H1 (cell line): ENCODE results near the gene ZNF282. TPM values are rescaled to one million over a fixed set of nuclear protein-coding genes. Genes with fewer than 3 reads are reported as not detected.

Experiments used
- CTCF ChIA-PET: fragments of 300-600 bp; sonication (Branson Sonifier 250); formaldehyde crosslinking; loops from one replicate; lab custom pipeline; 2021; ENCODE audit not compliant: partially characterized antibody; lab: Charles Lee
- POLR2A ChIA-PET: fragments of 300-600 bp; sonication (Branson Sonifier 250); formaldehyde crosslinking; loops from one replicate; lab custom pipeline; 2021; ENCODE audit warnings: inconsistent platforms; ENCODE audit not compliant: partially characterized antibody; lab: Charles Lee
- DNase-seq, 2 experiments: peaks; one replicate each; pipeline versions ENCODE4 v3.0.0 to v3.0.0-alpha.2; 2010 to 2022; ENCODE audit warnings: low spot score in 2 of 2, low read depth in 1 of 2, mixed read lengths in 1 of 2
- FAIRE-seq: peaks from 2 replicates; lab custom pipeline; 2011; peaks lifted over from hg19 to GRCh38; lab: Jason Lieb, UNC
- H2AFZ ChIP-seq: 2 replicates; pipeline ENCODE4 v1.8.1; 2012; ENCODE audit warnings: low read length, inconsistent platforms
- H2AK5ac ChIP-seq: 2 replicates; pipeline ENCODE4 v1.6.1; 2013; ENCODE audit warnings: low read depth, low read length
- H2BK120ac ChIP-seq: replicated peaks from 2 replicates; pipeline ENCODE3; 2013; ENCODE audit warnings: low read depth, low read length, inconsistent platforms
- H2BK12ac ChIP-seq: 2 replicates; pipeline ENCODE4 v1.6.1; 2013; ENCODE audit warnings: low read depth, low read length
- H2BK15ac ChIP-seq: 2 replicates; pipeline ENCODE4 v1.6.1; 2013; ENCODE audit warnings: low read length
- H2BK20ac ChIP-seq: 2 replicates; pipeline ENCODE4 v1.6.1; 2013; ENCODE audit warnings: low read length
- H2BK5ac ChIP-seq: 2 replicates; pipeline ENCODE4 v1.6.1; 2013; ENCODE audit warnings: low read depth, low read length
- H3K14ac ChIP-seq: 2 replicates; pipeline ENCODE4 v1.6.1; 2013; ENCODE audit warnings: inconsistent platforms; ENCODE audit not compliant: insufficient read length
- H3K18ac ChIP-seq: 2 replicates; pipeline ENCODE4 v1.6.1; 2013; ENCODE audit warnings: low read length; ENCODE audit errors: extremely low read depth
- H3K23ac ChIP-seq: 2 replicates; pipeline ENCODE4 v1.6.1; 2013; ENCODE audit warnings: inconsistent platforms; ENCODE audit not compliant: insufficient read length
- H3K23me2 ChIP-seq: 2 replicates; pipeline ENCODE4 v1.6.1; 2013; ENCODE audit warnings: low read depth, low read length
- H3K27ac ChIP-seq: 2 replicates; pipeline ENCODE4 v1.6.1; 2011; ENCODE audit warnings: low read depth, low read length, inconsistent platforms
- H3K27me3 ChIP-seq, 4 experiments: replicated peaks in 1 of 4; 1 replicate in 1 of 4; 2 replicates in 3 of 4; pipeline versions ENCODE4 v1.6.1 to v1.8.1; 2011 to 2013; ENCODE audit warnings: low read length in 3 of 4, mild to moderate bottlenecking in 3 of 4, inconsistent platforms in 2 of 4, mixed read lengths in 2 of 4, moderate library complexity in 1 of 4; ENCODE audit not compliant: control insufficient read depth in 3 of 4, insufficient read depth in 3 of 4; ENCODE audit errors: extremely low read depth in 1 of 4
- H3K36me3 ChIP-seq, 4 experiments: 2 replicates each; pipeline versions ENCODE4 v1.6.1 to v1.8.1; 2011 to 2013; ENCODE audit warnings: mild to moderate bottlenecking in 4 of 4, low read length in 3 of 4, moderate library complexity in 2 of 4, control low read depth in 1 of 4, inconsistent platforms in 1 of 4; ENCODE audit not compliant: insufficient read depth in 4 of 4, control insufficient read depth in 2 of 4
- H3K4ac ChIP-seq: replicated peaks from 2 replicates; pipeline ENCODE3; 2013; ENCODE audit warnings: low read length, low read depth, mixed read lengths, inconsistent platforms; ENCODE audit not compliant: insufficient read length
- H3K4me1 ChIP-seq, 4 experiments: replicated peaks in 1 of 4; 1 replicate in 1 of 4; 2 replicates in 3 of 4; pipeline versions ENCODE4 v1.6.1 to v1.8.1; 2011 to 2013; ENCODE audit warnings: low read length in 3 of 4, inconsistent platforms in 2 of 4, mixed read lengths in 1 of 4; ENCODE audit not compliant: insufficient read depth in 4 of 4, control insufficient read depth in 3 of 4
- H3K4me2 ChIP-seq, 2 experiments: 2 replicates each; pipeline versions ENCODE4 v1.6.1 to v1.8.1; 2011 to 2013; ENCODE audit warnings: low read depth in 2 of 2, low read length in 2 of 2, control low read depth in 1 of 2, inconsistent platforms in 1 of 2, mild to moderate bottlenecking in 1 of 2; ENCODE audit not compliant: insufficient read depth in 1 of 2
- H3K4me3 ChIP-seq, 4 experiments: fragments of 200-600, 300-600 bp in 1 of 4; sonication (generic), shearing (Covaris generic), sonication (Bioruptor Twin) in 1 of 4; 2 replicates each; pipeline versions ENCODE4 v1.5.1 to v1.8.1; 2011 to 2016; ENCODE audit warnings: low read length in 4 of 4, low read depth in 3 of 4, control low read depth in 2 of 4, inconsistent platforms in 2 of 4, mild to moderate bottlenecking in 2 of 4, mixed read lengths in 1 of 4, moderate library complexity in 1 of 4; ENCODE audit not compliant: insufficient read depth in 2 of 4; ENCODE audit errors: extremely low read depth in 1 of 4
- H3K56ac ChIP-seq: replicated peaks from 2 replicates; pipeline ENCODE3; 2013; ENCODE audit warnings: low read depth, mild to moderate bottlenecking, mixed read lengths, low read length, inconsistent platforms; ENCODE audit not compliant: insufficient read length
- H3K79me1 ChIP-seq: 2 replicates; pipeline ENCODE4 v1.6.1; 2013; ENCODE audit warnings: low read depth, low read length, control low read depth
- H3K79me2 ChIP-seq, 2 experiments: 2 replicates each; pipeline versions ENCODE4 v1.6.1 to v1.8.1; 2012 to 2013; ENCODE audit warnings: low read length in 2 of 2, mild to moderate bottlenecking in 2 of 2, inconsistent platforms in 1 of 2; ENCODE audit not compliant: insufficient read depth in 2 of 2, control insufficient read depth in 1 of 2
- H3K9ac ChIP-seq, 4 experiments: replicated peaks in 1 of 4; 1 replicate in 1 of 4; 2 replicates in 3 of 4; pipeline versions ENCODE4 v1.6.1 to v1.8.1; 2011 to 2013; ENCODE audit warnings: low read depth in 3 of 4, low read length in 3 of 4, control low read depth in 2 of 4, mild to moderate bottlenecking in 2 of 4, moderate library complexity in 2 of 4, inconsistent platforms in 1 of 4; ENCODE audit errors: extremely low read depth in 1 of 4
- H3K9me3 ChIP-seq, 2 experiments: 2 replicates each; pipeline versions ENCODE4 v1.6.1 to v1.8.1; 2012 to 2013; ENCODE audit warnings: mild to moderate bottlenecking in 2 of 2, moderate library complexity in 2 of 2, control low read depth in 1 of 2, inconsistent platforms in 1 of 2, low read depth in 1 of 2, low read length in 1 of 2, mixed read lengths in 1 of 2; ENCODE audit not compliant: insufficient read depth in 2 of 2
- H4K20me1 ChIP-seq, 2 experiments: replicated peaks in 1 of 2; 2 replicates each; pipeline versions ENCODE3 to v1.8.1; 2011 to 2013; ENCODE audit warnings: inconsistent platforms in 2 of 2, low read length in 2 of 2, mild to moderate bottlenecking in 1 of 2; ENCODE audit not compliant: insufficient read depth in 2 of 2, control insufficient read depth in 1 of 2
- H4K5ac ChIP-seq: 2 replicates; pipeline ENCODE4 v1.6.1; 2013; ENCODE audit warnings: low read length, low read depth, mixed read lengths, inconsistent platforms; ENCODE audit not compliant: insufficient read length
- H4K8ac ChIP-seq: 2 replicates; pipeline ENCODE4 v1.8.0; 2013; ENCODE audit warnings: mild to moderate bottlenecking, moderate library complexity, low read length, inconsistent platforms; ENCODE audit not compliant: insufficient read depth; ENCODE audit errors: extremely low read depth
- H4K91ac ChIP-seq: replicated peaks from 2 replicates; pipeline ENCODE3; 2013; ENCODE audit warnings: low read length, mixed read lengths, inconsistent platforms; ENCODE audit not compliant: insufficient read length
- KDM4A ChIP-seq: IDR thresholded peaks from one replicate; pipeline ENCODE4 v1.7.1; 2012; ENCODE audit warnings: low read depth, mild to moderate bottlenecking, moderate library complexity, low read length, inconsistent platforms; ENCODE audit not compliant: severe bottlenecking
- KDM5A ChIP-seq: fragments of 200-600 bp; IDR thresholded peaks from 2 replicates; pipeline ENCODE4 v1.7.1; 2012; ENCODE audit warnings: mild to moderate bottlenecking, low read length, inconsistent platforms, mixed read lengths
- POU5F1 ChIP-seq: IDR thresholded peaks from 2 replicates; pipeline ENCODE4 v1.6.1; 2011; ENCODE audit warnings: low read depth, mild to moderate bottlenecking, low read length, moderate library complexity
- RBBP5 ChIP-seq: IDR thresholded peaks from 2 replicates; pipeline ENCODE4 v1.7.1; 2012; ENCODE audit warnings: low read depth, mild to moderate bottlenecking, inconsistent platforms, low read length, moderate library complexity, borderline replicate concordance
- RXRA ChIP-seq: IDR thresholded peaks from 2 replicates; pipeline ENCODE4 v1.6.1; 2011; ENCODE audit warnings: low read depth, mild to moderate bottlenecking, low read length, moderate library complexity; ENCODE audit not compliant: insufficient read depth
- SIX5 ChIP-seq: IDR thresholded peaks from 2 replicates; pipeline ENCODE4 v1.6.1; 2011; ENCODE audit warnings: mild to moderate bottlenecking, low read depth, low read length
- TAF7 ChIP-seq: optimal IDR thresholded peaks from 2 replicates; pipeline ENCODE3; 2011; ENCODE audit warnings: low read depth, mild to moderate bottlenecking, inconsistent platforms, low read length, moderate library complexity, borderline replicate concordance
- WGBS, 2 experiments: shearing (Covaris generic) in 1 of 2; methylation state at CpG; one replicate each; pipeline versions ENCODE4 v1.1.6 to v1.1.7; 2013 to 2015; ENCODE audit warnings: low lambda C conversion rate in 2 of 2, mixed read lengths in 2 of 2, inconsistent platforms in 1 of 2, low coverage in 1 of 2, missing lambda C conversion rate in 1 of 2; ENCODE audit not compliant: insufficient replicate concordance in 2 of 2, insufficient coverage in 1 of 2, insufficient read length in 1 of 2; ENCODE audit errors: extremely low coverage in 1 of 2, missing lambda C conversion rate in 1 of 2; 5-methylcytosine and 5-hydroxymethylcytosine counted together
- polyA plus RNA-seq, 7 experiments: library from polyadenylated mRNA; depleted of rRNA in 3 of 7; stranded (reverse) in 5 of 7; unstranded in 2 of 7; fragments of >200 nt in 5 of 7; fragments of 200-250 nt in 2 of 7; gene quantifications; 1 replicate in 5 of 7; 2 replicates in 1 of 7; 4 replicates in 1 of 7; pipeline versions ENCODE4 v1.2.1 to v1.2.3, GENCODE V29; 2011 to 2013; ENCODE audit warnings: missing spikeins in 2 of 7, mixed read lengths in 2 of 7
- total RNA-seq: library from RNA; stranded (reverse); fragmentation: NEBNext Ultra II Directional; extraction: Animal tissue kit (Norgen Biotek cat#: 25700); gene quantifications from 2 replicates; pipeline ENCODE4 v1.2.1, GENCODE V29; 2021
- TF ChIP-seq, protein P1 (sequence below): IDR thresholded peaks from 2 replicates; pipeline ENCODE4 v1.6.1; 2012; ENCODE audit warnings: inconsistent platforms
- TF ChIP-seq, protein P2 (sequence below): IDR thresholded peaks from 2 replicates; pipeline ENCODE4 v1.6.1; 2011; ENCODE audit warnings: low read depth, mild to moderate bottlenecking, low read length; ENCODE audit not compliant: insufficient read depth
- TF ChIP-seq, protein P3 (sequence below), 3 experiments: IDR thresholded peaks; 1 replicate in 2 of 3; 2 replicates in 1 of 3; pipeline versions ENCODE4 v1.5.1 to v1.6.1; 2011; ENCODE audit warnings: low read length in 3 of 3, mild to moderate bottlenecking in 3 of 3, inconsistent platforms in 2 of 3, low read depth in 1 of 3, moderate library complexity in 1 of 3; ENCODE audit not compliant: insufficient read depth in 1 of 3; ENCODE audit errors: control extremely low read depth in 1 of 3

Gene ZNF282
- total and polyA plus RNA-seq, 2 of the 8 experiments (the other 6 are each of a cell fraction or from before 2014, with no cell fraction given), result 16.9 to 36.3 TPM

DNA sequence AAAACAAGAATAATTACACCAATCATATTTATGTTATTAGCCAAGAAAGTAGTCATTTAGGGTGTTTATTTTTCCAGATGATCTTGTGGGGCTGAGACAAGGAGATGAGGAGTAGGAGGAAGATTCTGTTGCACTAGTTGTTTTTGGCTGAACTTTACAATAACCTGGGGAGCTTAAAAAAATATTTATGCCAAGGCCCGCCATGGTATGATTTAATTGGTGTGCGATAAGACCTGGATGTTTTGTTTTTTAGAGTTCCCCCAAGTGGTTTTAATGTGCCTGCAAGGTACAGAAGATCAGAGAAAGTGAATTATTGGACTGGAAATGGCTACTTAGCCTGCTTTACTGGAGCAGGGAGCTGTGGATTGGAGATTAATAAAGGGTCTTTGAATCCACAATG is 7.1 kb upstream of the ZNF282 start:
- H2AFZ ChIP-seq, result no peak overlapping the region
- H4K8ac ChIP-seq, result no peak overlapping the region
- no peak overlapping the region for H3K27ac ChIP-seq
- no peak overlapping the region for H2BK12ac ChIP-seq
- WGBS, 2 experiments, result 86% methylated on average over 2 of the region's 2 CpGs; no CpG with 5 or more reads in 1 of the 2 experiments
- no peak overlapping the region for H3K23ac ChIP-seq
- no peak overlapping the region for H3K4me2 ChIP-seq
- no peaks in the 10 kb centered on the region for H3K79me2 ChIP-seq
- H2AK5ac ChIP-seq, result no peak overlapping the region
- no peak overlapping the region for H3K9ac ChIP-seq
- H3K4ac ChIP-seq, result no peak overlapping the region
- H2BK20ac ChIP-seq, result no peak overlapping the region
- no peaks in the 10 kb centered on the region for H3K23me2 ChIP-seq
- no peaks in the 10 kb centered on the region for H3K4me1 ChIP-seq
- no peak overlapping the region for H4K91ac ChIP-seq
- no peak overlapping the region for H3K18ac ChIP-seq
- no peak overlapping the region for H3K4me3 ChIP-seq
- no peaks in the 10 kb centered on the region for H3K79me1 ChIP-seq
- FAIRE-seq, result no peak
- no peaks in the 10 kb centered on the region for H3K27me3 ChIP-seq
- no peaks in the 10 kb centered on the region for H3K9me3 ChIP-seq
- H4K5ac ChIP-seq, result no peak overlapping the region
- POLR2A ChIA-PET, result interaction anchor here (1.2 to 5.9 kb wide), 8 partner anchors 7 to 212 kb away, joined by 3 to 82 read pairs (median 5); partner anchors contain the start of genes ZNF282 and ZNF398
- no peak overlapping the region for H2BK15ac ChIP-seq
- H2BK120ac ChIP-seq, result no peak overlapping the region
- CTCF ChIA-PET, result interaction anchor here (0.7 to 1.3 kb wide), 3 partner anchors 9 to 613 kb away, joined by 3 to 6 read pairs (median 3); no protein-coding TSS in a partner anchor
- no peak for DNase-seq
- H3K36me3 ChIP-seq, result no peaks in the 10 kb centered on the region
- H2BK5ac ChIP-seq, result no peak overlapping the region
- H4K20me1 ChIP-seq, result no peaks in the 10 kb centered on the region
- no peak overlapping the region for H3K56ac ChIP-seq
- no peak overlapping the region for H3K14ac ChIP-seq
- TF ChIP-seq SIX5, result no peak
- TF ChIP-seq, protein P1, sequence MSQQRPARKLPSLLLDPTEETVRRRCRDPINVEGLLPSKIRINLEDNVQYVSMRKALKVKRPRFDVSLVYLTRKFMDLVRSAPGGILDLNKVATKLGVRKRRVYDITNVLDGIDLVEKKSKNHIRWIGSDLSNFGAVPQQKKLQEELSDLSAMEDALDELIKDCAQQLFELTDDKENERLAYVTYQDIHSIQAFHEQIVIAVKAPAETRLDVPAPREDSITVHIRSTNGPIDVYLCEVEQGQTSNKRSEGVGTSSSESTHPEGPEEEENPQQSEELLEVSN, result no peak
- TF ChIP-seq, protein P2, sequence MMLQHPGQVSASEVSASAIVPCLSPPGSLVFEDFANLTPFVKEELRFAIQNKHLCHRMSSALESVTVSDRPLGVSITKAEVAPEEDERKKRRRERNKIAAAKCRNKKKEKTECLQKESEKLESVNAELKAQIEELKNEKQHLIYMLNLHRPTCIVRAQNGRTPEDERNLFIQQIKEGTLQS, result no peak
- no peak for TF ChIP-seq RBBP5
- no peak for TF ChIP-seq TAF7
- TF ChIP-seq KDM5A, result no peak
- no peak for TF ChIP-seq POU5F1
- no peak for TF ChIP-seq KDM4A
- no peak for TF ChIP-seq RXRA
- TF ChIP-seq, protein P3, sequence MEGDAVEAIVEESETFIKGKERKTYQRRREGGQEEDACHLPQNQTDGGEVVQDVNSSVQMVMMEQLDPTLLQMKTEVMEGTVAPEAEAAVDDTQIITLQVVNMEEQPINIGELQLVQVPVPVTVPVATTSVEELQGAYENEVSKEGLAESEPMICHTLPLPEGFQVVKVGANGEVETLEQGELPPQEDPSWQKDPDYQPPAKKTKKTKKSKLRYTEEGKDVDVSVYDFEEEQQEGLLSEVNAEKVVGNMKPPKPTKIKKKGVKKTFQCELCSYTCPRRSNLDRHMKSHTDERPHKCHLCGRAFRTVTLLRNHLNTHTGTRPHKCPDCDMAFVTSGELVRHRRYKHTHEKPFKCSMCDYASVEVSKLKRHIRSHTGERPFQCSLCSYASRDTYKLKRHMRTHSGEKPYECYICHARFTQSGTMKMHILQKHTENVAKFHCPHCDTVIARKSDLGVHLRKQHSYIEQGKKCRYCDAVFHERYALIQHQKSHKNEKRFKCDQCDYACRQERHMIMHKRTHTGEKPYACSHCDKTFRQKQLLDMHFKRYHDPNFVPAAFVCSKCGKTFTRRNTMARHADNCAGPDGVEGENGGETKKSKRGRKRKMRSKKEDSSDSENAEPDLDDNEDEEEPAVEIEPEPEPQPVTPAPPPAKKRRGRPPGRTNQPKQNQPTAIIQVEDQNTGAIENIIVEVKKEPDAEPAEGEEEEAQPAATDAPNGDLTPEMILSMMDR (IDR thresholded peaks at IDR 0.05; ENCODE audit: control extremely low read depth in 1 of 3, insufficient read depth in 1 of 3, low read depth in 1 of 3, low read length in 3 of 3), result no peak
